HG02571 (cell line): Measurements from ENCODE around the gene PSMB3.

Source experiments
- ATAC-seq: cut with Tn5 transposase; IDR thresholded peaks from one replicate; pipeline ENCODE4 v1.9.1; 2021; ENCODE audit warnings: mild to moderate bottlenecking, moderate library complexity; ENCODE audit not compliant: unreplicated experiment

Gene PSMB3

DNA sequence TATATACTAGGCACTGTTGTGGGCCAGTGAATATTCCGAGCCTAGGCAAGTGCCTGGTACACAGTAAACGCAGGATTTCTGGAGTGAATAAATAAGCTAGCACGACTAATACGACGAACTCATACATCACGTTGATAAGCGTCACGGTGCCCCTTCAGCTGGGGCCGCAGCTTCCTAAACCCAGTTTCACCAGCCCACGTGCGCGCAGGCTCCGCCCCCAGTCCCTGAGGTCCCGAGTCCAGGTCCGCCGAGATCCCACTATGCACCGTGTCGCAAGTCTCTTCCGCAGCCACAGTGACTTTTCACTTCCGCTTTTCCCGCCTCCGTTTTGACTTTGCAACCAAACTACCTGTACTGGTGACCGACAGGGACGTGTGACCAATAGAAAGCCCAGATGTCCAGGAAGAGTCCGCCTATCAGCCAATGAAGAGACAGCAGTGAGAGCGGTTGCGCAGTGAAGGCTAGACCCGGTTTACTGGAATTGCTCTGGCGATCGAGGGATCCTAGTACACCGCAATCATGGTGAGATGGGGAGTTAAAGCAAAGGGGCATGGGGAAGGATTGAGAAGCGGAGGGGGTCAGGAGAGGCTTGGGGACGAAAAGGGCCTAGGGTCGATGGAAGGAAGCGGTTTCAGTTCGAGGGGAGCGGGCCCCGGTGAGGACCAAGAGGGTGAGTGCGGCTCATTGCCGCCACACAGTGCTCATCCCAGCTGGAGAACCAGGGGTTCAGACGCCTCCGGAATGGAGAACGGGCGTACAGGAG, at the start of gene PSMB3:
Gene PSMB3 (plus strand): TSS at position 434 of the 763 bp plus-strand sequence. CDS start 86 bp downstream, at position 520.
- ATAC-seq, result peak; percentile 86

DNA sequence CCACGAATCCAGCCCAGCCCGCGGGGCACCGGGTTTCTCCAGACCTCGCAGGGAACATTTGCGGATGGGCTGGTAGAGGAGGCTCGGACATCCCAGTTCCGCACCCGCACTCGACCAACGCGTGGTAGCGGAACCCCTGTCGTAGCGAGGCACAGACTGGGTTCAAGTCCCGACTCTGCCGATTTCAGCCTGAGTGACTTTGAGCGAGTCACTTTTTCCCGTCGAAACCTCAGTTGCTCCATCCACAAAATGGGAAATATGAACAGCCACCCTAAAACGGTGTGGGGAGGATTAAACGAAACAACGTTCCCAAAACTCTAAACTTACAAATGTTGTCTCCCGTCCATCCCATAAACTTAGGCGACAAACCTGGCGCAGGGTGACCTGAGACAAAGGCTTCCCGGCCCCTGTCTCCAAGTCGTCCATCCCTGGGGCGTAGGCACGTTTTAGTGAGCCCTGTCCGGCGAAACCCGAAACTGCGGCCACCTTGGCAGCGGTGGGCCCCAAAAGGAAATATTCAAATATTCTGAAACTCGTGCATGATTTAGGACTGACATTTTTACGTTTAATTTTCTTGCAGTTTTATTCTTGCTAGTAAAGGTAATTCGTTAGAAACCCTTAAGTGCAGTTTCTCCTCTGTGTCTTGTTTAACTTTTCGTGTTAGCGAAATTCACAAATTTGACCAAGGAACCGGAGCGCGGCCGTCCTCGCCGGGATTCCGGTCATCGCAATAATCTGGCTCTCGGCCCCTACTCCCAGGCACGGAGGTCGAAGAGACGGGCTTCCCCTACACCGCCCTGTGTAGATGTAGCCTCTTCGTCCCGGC, 49.4 kb upstream of the PSMB3 start:
- no peak for ATAC-seq

DNA sequence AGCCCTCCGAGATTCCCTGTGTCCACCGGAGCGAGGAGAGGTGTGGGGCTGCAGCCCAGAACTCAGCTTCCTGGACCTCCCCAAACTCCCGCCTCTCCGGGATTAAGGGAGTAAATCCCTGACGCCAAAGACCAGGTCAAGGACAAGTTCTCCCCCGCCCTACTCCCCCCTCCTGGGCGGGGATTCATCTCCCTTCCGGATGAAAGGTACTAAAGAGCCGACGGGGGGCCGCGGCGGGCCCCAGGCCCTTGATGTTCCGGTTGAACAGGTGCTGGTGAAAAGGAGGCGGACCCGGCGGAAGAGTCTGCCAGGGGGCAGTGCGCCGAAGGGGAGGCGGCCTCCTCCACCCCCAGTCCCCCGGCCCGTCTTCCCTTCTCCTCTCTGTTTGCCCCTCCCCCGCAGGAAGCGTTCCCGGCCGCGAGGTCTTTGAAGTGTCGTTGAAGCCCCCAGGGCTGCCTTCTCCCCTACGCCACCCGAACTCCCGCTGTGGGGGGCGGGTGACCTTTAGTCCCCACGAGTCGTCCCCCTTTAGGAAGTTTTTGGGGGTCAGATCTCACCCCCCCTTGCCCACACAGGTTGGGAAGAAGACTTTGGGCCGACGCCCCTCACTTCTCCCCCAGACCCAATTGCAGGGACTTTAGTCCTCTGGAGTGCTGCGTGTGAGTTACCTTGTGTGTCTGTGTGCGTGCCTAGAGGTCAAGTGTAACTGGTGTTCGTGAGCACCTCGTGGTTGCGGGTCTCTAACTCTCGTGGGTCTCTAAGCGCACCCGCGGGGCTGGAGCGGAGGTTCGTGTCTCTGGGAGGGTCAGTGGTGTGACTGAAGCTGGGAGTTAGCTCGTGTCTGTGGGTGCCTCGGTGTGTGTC, 48.6 kb upstream of the PSMB3 start:
- ATAC-seq, result no peak

DNA sequence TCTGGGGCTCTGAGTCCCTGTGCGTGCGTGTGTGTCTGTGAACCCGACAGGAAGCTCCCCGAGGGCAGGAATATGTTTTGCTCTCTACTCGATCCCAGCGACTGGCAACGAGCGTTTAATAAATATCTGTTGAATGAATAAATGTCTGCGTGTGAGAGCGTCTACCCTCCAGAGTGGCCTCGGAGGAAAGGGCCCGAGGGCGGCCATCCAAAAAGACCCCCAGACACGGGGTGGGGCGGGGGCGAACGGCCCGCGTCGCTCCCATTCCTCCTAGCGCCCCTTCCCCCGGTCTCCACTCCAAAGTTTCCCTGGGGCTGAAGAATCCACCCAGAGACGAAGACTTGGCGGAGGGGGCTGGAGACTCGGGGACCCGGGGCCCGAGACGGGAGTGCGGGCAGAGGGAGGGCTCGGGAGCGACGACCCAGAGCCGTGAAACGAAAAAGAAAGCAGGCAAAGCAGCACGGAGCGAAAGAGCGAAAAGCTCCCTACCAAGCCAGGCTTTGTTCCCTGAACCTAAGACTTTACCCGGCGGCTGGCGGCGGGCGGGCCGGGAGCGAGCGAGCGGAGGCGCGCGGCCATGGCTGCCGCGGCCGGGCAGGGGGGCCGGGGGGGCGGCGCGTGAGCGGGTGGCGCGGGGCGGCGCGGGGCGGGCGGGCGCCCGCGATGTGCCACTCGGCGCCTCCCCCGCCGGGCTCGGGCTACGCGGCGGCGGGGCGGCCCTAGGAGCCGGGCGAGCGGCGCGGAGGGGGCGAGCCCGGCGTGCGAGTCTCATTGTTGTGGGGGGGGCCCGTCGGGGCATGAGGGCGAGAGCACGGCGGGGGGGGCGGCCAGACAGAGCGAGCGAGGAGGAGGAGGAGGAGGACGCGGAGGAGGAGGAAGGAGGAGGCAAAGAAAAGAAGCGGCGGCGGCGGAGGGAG, 47.7 kb upstream of the PSMB3 start, which contains the start of gene MLLT6:
Gene MLLT6 (plus strand): TSS at position 668 of the 917 bp plus-strand sequence. CDS start 360 bp downstream, outside the sequence.
- ATAC-seq, result no peak

DNA sequence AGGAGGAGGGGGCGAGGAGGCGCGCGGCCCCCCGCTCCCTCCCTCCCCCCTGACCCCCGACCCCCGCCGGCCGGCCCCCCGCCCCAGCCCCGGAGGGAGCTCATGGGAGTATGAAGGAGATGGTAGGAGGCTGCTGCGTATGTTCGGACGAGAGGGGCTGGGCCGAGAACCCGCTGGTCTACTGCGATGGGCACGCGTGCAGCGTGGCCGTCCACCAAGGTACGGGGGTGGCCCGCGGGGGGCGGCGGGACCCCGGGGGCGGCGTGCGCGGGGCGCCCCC, 47.1 kb upstream of the PSMB3 start:
- no peak for ATAC-seq

DNA sequence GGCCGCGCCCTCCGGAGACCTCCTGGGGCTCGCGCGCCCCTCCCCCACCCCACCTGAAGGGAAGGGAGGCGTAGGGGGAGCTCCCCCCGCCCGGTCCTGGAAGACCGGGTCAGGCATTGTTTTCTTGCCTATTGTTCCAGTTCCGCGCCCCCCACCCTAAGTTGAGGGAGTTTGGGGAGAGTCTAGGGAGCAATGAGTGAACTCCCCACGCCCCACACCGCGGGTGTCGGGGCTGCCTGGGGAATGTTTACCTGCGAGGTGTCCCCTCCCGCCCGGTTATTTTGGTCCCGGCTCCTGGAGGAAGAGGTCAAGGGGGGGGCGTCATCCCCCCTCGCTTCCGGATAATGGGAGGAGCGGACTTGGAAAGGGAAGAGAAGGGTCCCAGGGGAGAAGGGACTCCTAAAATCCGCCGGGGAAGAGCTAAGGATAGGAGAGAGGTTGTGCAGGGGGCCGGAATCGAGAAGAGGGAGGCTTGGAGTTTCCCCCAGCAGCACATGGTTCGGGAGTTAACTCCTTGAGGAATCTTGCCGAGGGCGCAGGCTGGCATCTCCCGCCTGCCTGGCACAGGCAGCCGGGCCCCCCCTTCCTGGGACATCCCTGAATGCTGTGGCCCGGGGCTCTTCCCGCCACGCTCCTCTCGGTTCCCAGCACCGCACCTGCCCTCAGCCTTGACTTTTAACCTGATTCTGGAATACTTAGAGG, 46.6 kb upstream of the PSMB3 start:
- no peak for ATAC-seq

DNA sequence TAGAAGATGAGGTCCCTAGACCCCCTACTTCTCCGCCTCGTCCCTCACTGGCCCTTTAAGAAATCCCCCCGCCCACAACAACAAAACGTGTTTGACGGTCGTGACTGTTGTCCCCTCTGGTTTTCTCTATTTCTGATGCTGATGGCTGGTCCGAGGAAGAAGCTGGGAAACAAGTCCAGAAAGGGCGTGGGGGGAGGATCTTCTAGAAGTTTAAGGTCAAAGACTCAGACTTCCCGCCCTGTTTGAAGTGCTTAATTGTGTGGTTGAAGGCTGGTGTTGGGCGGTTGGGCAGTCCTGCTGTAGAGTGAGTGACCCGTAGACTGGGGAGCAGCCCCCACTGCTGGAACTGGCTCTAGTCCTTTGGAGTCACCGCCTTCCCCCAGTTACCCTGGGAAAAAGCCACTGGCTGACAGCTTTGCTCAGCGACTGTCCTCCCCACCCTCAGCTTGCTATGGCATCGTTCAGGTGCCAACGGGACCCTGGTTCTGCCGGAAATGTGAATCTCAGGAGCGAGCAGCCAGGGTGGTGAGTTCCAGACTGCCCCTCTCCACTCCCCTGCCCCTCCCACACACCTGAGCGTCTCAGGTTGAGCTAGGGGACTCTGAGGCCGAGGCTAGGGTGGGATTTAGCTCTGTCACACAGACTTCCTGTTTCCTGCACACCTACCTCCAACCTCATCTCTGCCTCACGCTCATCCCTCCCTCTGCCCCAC, 45.9 kb upstream of the PSMB3 start:
- no peak for ATAC-seq

DNA sequence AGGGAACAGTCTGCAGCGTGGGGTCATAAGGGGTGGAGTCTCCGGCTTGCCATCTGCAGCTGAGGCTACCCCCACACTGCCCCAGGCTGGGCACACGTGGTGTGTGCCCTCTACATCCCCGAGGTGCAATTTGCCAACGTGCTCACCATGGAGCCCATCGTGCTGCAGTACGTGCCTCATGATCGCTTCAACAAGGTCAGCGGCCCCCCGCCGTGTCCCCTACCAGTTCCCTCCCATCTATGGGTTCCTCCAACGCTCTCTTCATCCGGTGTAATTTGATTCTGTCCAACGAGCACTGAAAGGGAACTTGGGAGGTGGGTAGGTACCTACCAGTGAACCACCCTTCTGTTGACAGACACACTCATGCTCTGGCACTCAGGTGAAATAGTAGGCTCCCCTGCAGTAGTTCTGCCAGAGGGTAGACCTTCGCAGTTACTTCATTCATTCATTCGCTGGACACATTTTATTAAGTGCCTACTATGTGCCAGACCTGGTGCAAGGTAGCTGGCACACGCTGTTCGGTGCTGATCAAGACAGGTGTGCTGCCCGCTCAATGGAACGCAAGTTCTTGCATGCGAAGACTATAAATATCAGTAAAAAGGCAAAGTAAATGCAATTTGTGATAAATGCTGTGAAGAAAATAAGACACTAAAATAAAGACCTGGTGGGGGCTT, 44.7 kb upstream of the PSMB3 start:
- no peak for ATAC-seq

DNA sequence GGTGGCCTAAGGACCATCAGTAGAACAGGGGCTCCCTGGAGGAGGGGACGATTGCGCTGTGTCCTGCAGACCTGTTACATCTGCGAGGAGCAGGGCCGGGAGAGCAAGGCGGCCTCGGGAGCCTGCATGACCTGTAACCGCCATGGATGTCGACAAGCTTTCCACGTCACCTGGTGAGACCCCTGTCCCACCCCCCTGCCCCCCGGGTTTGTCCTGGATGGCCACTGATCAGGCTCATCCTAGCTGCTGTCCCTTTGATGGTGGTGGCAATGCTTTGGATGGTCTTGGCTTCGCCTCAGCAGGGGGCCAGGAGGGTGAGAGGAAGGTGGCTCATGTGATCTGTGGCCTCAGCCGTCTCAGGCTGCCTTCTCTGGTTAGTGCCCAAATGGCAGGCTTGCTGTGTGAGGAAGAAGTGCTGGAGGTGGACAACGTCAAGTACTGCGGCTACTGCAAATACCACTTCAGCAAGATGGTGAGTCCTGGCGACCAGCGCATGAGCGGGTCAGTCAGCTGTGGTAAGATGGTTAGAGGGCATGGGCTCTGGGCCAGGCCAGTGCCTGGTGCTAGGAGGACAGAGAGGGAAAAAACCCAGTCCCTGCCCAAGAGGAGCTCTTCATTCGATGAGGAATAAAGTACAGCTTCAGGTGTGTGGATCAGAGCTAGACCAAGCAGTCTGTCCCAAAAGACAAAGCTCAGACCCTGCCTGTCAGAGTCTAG, 43.3 kb upstream of the PSMB3 start:
- no peak for ATAC-seq

DNA sequence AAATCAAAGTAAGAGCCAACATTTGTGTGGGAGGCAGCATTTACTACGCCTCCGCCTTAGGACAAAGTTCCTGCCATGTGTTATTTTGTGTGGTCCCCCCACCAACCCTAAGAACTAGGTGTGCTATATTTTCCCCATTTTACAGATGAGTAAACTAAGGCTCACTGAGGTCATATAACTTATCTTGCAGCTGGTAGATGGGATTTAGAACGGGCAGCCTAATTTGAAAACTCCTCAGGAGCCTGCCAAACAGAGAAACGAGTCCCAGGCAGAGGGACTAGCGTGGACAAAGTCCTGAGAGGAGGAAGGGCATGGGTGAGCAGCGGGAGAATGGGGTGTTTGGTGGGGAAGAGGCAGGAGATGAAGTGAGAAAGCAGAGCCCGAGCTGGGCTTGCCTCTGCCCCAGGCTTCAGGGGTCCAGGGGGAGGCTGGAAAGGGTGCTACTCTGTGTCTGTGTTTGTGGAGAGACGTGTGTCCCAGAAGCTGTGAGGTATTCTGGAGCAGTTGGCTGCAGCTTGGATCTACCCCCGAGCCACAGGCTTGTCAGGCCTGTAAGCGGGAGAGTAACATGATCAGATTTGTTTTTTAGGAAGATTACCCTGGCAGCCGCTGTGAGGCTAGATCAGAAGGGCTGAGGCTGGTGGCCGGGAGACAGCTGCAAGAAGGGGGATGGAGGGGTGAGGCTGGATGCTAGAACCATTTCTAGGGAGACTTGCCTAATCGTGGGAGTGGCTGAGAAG, 42.5 kb upstream of the PSMB3 start:
- no peak for ATAC-seq

DNA sequence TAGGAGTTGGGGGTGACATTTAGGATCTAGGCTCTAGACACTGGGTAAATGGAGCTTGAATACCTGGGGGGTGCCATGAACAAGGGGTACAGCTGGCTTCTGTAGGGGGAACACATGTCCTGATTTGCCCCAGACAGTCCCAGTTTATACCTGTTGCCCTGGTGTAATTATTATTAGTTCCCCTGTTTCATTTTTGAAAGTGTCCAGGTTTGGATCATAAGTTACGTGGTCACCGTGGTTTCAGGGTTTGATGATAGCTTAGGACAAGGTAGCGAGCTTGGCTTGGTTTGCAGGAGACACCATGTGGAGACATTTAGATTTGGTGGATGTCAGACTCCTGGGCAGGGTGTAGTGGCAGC, 42.0 kb upstream of the PSMB3 start:
- no peak for ATAC-seq

DNA sequence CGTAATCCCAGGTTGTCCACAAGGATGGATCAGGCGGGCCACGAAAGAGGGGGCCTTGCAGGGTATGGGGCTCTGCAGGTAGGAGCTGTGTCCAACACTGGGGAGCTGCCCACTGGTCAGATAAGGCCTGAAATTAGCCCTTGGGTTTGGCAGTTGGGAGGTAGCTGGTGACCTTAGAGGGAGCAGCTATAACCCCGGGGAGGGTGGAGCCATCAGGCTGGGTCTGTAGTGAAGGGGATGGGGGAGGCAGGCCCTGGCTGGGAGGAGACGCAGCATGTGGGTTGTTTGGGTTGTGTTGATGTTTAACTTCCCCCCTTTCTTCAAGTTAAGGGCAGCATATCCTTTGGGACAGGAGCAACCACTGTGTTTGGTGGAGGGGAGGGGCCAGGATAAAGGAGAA, 41.6 kb upstream of the PSMB3 start:
- ATAC-seq, result no peak

DNA sequence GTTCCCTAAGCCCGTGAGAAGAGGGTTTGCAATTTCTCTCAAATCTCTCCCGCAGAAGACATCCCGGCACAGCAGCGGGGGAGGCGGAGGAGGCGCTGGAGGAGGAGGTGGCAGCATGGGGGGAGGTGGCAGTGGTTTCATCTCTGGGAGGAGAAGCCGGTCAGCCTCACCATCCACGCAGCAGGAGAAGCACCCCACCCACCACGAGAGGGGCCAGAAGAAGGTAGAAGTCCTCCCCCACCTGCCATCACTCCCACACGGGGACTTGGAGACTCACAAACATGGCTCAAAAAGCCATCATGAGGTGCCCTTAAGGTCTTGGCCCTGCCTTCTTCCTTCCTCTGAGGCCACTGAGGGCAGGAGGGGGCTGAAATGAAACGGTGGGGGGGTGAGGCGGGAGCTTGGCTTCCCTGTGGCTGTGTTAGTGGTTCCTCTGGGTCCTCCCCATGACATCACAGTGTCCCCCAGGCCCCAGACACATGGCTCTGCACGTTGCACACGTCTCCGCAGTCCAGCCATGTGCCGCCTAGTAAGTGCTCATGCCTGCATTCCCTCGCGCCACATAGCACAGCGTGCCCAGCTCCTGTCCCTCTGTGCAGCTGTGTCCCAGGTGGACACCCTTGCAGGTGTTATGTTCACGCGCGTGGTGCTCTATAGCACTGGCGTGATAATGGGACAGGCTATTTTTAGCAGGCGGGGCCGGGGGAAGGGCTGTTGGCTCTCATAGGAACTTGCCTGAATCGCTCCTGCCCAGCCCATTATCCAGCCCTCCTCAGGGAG, 40.6 kb upstream of the PSMB3 start:
- ATAC-seq, result no peak

DNA sequence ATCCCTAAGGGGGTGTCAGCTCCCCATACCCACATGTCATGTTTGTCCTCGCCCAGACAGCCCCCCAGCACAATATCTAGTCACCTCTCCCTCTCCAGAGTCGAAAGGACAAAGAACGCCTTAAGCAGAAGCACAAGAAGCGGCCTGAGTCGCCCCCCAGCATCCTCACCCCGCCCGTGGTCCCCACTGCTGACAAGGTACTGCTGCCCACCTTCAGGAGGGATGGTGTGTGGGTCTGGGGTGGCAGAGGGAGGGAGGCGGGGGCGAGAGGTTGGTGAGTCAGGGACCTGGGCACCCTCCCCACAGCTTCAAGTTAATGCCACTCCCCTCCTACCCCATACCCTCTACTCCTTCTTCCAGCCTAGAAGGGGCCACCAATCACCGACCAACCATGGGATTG, 39.9 kb upstream of the PSMB3 start:
- no peak for ATAC-seq

DNA sequence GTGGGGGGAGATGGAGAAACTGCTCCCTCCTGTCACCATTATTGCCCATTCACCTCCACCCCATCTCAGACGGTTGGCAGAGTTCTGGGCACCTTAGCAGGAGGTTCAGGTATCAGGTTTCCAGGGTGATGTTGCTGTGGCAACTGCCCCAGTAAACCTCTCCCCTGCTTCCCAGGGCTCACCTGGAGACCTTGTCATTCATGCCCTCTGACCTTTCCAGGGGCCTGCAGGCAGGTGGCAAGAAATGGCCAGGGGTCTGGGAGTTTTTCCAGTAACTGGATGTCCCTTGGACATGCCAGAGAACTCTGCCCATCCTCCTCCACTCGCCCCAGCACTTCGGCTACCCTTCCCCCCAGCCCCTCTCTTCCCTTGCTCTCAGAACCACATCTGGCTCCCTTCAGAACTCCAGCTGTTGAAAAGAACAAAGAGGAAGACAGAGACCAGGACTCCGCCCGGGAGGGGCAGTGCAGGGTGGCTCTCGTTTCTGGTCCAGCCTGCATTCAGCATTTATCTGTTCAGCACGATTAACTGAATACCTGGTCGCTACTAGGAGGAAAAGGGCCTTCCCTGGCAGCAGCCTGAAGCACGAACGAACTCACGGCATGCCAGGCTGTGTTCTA, 39.0 kb upstream of the PSMB3 start:
- ATAC-seq, result no peak
